ENCODE measurements around the gene MYMX.

MYMX gene

GRCh38 chr6:44216677-44217331, at the start of gene MYMX:
Gene MYMX (plus strand): TSS chr6:44216926. CDS start chr6:44217472, 546 bp downstream.
- Histone ChIP-seq H3K27ac (no peak within 1 kb of the TSS), H3K4me1 (peaks cover 9% of the 10 kb centered on the region), H3K9ac (no peak within 1 kb of the TSS)

GRCh38 chr6:44167567-44167966, 49.2 kb upstream of the MYMX start:
- Histone ChIP-seq H3K9ac (no peak overlapping the region), H3K4me2 (ENCODE audit: low read length) (no peak overlapping the region), H3K36me3 (ENCODE audit: control insufficient read depth, insufficient read depth, low read length) (no peaks in the 10 kb centered on the region), H3K79me2 (no peaks in the 10 kb centered on the region), H3K4me3 (ENCODE audit: low read depth, low read length) (no peak overlapping the region), H3K27me3 (ENCODE audit: control insufficient read depth, insufficient read depth, low read length) (no peaks in the 10 kb centered on the region), H3K9me3 (ENCODE audit: control insufficient read depth, low read length) (no peaks in the 10 kb centered on the region), H3K27ac (no peak overlapping the region), H2AFZ (no peak overlapping the region), H3K4me1 (no peaks in the 10 kb centered on the region)
- TF ChIP-seq CTCF (IDR thresholded peaks at IDR 0.05): no peak

More at GRCh38 chr6:44216677-44217331, at the start of gene MYMX:
- no peak for TF ChIP-seq CTCF (IDR thresholded peaks at IDR 0.05)
- Histone ChIP-seq H3K4me3 (ENCODE audit: low read depth, low read length) (no peak within 1 kb of the TSS), H3K79me2 (no peaks in the 10 kb centered on the region), H3K27me3 (ENCODE audit: control insufficient read depth, insufficient read depth, low read length) (no peaks in the 10 kb centered on the region), H2AFZ (no peak within 1 kb of the TSS), H3K9me3 (ENCODE audit: control insufficient read depth, low read length) (no peaks in the 10 kb centered on the region), H3K4me2 (ENCODE audit: low read length) (no peak within 1 kb of the TSS), H3K36me3 (ENCODE audit: control insufficient read depth, insufficient read depth, low read length) (no peaks in the 10 kb centered on the region)

- H3K9me3 ChIP-seq (ENCODE audit: control insufficient read depth, low read length): no peaks in the 10 kb centered on the region
- no peaks in the 10 kb centered on the region for H3K36me3 ChIP-seq (ENCODE audit: control insufficient read depth, insufficient read depth, low read length)
- H3K79me2 ChIP-seq: no peaks in the 10 kb centered on the region
- TF ChIP-seq CTCF (IDR thresholded peaks at IDR 0.05): no peak
- no peak overlapping the region for H3K9ac ChIP-seq
- no peak overlapping the region for H3K4me3 ChIP-seq (ENCODE audit: low read depth, low read length)
- no peak overlapping the region for H3K4me2 ChIP-seq (ENCODE audit: low read length)
- H3K27me3 ChIP-seq (ENCODE audit: control insufficient read depth, insufficient read depth, low read length): no peaks in the 10 kb centered on the region
- no peaks in the 10 kb centered on the region for H3K4me1 ChIP-seq
- no peak overlapping the region for H2AFZ ChIP-seq
- no peak overlapping the region for H3K27ac ChIP-seq
Measured at GRCh38 chr6:44169154-44169553, 47.6 kb upstream of the MYMX start.

- no peaks in the 10 kb centered on the region for H3K79me2 ChIP-seq
- H3K9ac ChIP-seq: no peak overlapping the region
- no peaks in the 10 kb centered on the region for H3K4me1 ChIP-seq
- H3K36me3 ChIP-seq (ENCODE audit: control insufficient read depth, insufficient read depth, low read length): no peaks in the 10 kb centered on the region
- no peaks in the 10 kb centered on the region for H3K27me3 ChIP-seq (ENCODE audit: control insufficient read depth, insufficient read depth, low read length)
- H3K4me3 ChIP-seq (ENCODE audit: low read depth, low read length): no peak overlapping the region
- no peak overlapping the region for H2AFZ ChIP-seq
- no peak overlapping the region for H3K4me2 ChIP-seq (ENCODE audit: low read length)
- no peaks in the 10 kb centered on the region for H3K9me3 ChIP-seq (ENCODE audit: control insufficient read depth, low read length)
- no peak for TF ChIP-seq CTCF (IDR thresholded peaks at IDR 0.05)
- H3K27ac ChIP-seq: no peak overlapping the region
Measured at GRCh38 chr6:44169886-44170570, 46.7 kb upstream of the MYMX start.
